ENCODE results near the gene OSR1.
"Not testable (repeated sequence)": the region's sequence is repeated elsewhere in the genome, so short reads cannot be mapped to it uniquely, and the experiment has no call there.

The OSR1 gene

GRCh38 chr2:19330436-19330835 lies 28.0 kb downstream of the OSR1 start:
- no peak for DNase-seq

GRCh38 chr2:19329445-19329844 lies 29.0 kb downstream of the OSR1 start:
- no peak for DNase-seq

- no peak for DNase-seq
These were observed 30.9 kb downstream of the OSR1 start for GRCh38 chr2:19327496-19327895.

GRCh38 chr2:19321946-19322345 lies 36.5 kb downstream of the OSR1 start:
- DNase-seq = no peak

- no peak for DNase-seq
These were observed 37.6 kb downstream of the OSR1 start for GRCh38 chr2:19320813-19321212.

GRCh38 chr2:19319698-19320097 lies 38.7 kb downstream of the OSR1 start:
- DNase-seq = no peak

- DNase-seq = no peak
These were observed 39.4 kb downstream of the OSR1 start for GRCh38 chr2:19319064-19319463.

GRCh38 chr2:19313553-19313952 lies 44.9 kb downstream of the OSR1 start:
- no peak for DNase-seq

GRCh38 chr2:19312949-19313348 lies 45.5 kb downstream of the OSR1 start:
- no peak for DNase-seq

GRCh38 chr2:19306065-19306464 lies 52.4 kb downstream of the OSR1 start:
- DNase-seq = not testable (repeated sequence)

- not testable (repeated sequence) for DNase-seq
These were observed 52.9 kb downstream of the OSR1 start for GRCh38 chr2:19305400-19306055.

GRCh38 chr2:19301706-19302105 lies 56.7 kb downstream of the OSR1 start:
- no peak for DNase-seq
